Vagina (tissue), 2 donors: ENCODE data around the gene NPEPPS.
"Not testable (repeated sequence)": the region's sequence is repeated elsewhere in the genome, so short reads cannot be mapped to it uniquely, and the experiment has no call there.

ENCODE experiments used
- POLR2A ChIP-seq, 2 donors: fragments of 450-650 bp; IDR thresholded peaks; one replicate each; pipeline ENCODE4 v1.6.1; 2017; ENCODE audit warnings: antibody characterized with exemption in 2 of 2, mild to moderate bottlenecking in 2 of 2, moderate library complexity in 2 of 2
- POLR2AphosphoS5 ChIP-seq, 2 donors: sonication (generic); formaldehyde crosslinking; IDR thresholded peaks; one replicate each; pipeline ENCODE4 v1.9.0; 2017; ENCODE audit warnings: antibody characterized with exemption in 2 of 2, mild to moderate bottlenecking in 2 of 2, low read depth in 1 of 2; ENCODE audit not compliant: insufficient read depth in 1 of 2
- TF ChIP-seq, protein P1 (sequence below), 3 experiments: fragments of 450-650 bp in 2 of 3; fragments of 200-600 bp in 1 of 3; sonication (generic) in 1 of 3; IDR thresholded peaks; one replicate each; pipeline ENCODE4 v1.5.1; 2017 to 2019; ENCODE audit warnings: antibody characterized with exemption in 3 of 3, mild to moderate bottlenecking in 2 of 3, moderate library complexity in 2 of 3

DNA sequence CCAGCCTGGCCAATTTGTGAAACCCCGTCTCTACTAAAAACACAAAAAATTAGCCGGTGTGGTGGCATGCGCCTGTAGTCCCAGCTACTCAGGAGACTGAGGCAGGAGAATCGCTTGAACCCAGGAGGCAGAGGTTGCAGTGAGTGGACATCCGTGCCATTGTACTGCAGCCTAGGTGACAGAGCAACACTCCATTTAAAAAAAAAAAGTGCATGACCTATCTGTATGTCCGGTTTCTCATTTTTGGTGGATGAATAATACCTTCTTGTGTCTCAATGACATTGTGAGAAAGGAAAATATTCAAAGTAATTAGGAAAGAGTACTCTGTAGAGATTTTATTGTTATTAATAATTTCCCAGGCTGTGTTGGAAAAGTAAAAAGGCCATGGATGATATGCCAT, 17.6 kb upstream of the NPEPPS start:
- TF ChIP-seq, protein P1, sequence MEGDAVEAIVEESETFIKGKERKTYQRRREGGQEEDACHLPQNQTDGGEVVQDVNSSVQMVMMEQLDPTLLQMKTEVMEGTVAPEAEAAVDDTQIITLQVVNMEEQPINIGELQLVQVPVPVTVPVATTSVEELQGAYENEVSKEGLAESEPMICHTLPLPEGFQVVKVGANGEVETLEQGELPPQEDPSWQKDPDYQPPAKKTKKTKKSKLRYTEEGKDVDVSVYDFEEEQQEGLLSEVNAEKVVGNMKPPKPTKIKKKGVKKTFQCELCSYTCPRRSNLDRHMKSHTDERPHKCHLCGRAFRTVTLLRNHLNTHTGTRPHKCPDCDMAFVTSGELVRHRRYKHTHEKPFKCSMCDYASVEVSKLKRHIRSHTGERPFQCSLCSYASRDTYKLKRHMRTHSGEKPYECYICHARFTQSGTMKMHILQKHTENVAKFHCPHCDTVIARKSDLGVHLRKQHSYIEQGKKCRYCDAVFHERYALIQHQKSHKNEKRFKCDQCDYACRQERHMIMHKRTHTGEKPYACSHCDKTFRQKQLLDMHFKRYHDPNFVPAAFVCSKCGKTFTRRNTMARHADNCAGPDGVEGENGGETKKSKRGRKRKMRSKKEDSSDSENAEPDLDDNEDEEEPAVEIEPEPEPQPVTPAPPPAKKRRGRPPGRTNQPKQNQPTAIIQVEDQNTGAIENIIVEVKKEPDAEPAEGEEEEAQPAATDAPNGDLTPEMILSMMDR (IDR thresholded peaks at IDR 0.05) = not testable (repeated sequence)
- TF ChIP-seq POLR2AphosphoS5 (IDR thresholded peaks at IDR 0.05; ENCODE audit: insufficient read depth in 1 of 2, low read depth in 1 of 2); POLR2A (IDR thresholded peaks at IDR 0.05): not testable (repeated sequence)
